GM18507 (cell line): ENCODE data around the gene ZBTB7B.

ENCODE experiments used
- DNase-seq: peaks from one replicate; pipeline ENCODE4 v3.0.0; 2011; ENCODE audit warnings: low read depth; ENCODE audit not compliant: insufficient read length; ENCODE audit errors: extremely low spot score
- FAIRE-seq: peaks from 2 replicates; lab custom pipeline; 2011; peaks lifted over from hg19 to GRCh38; lab: Jason Lieb, UNC

The ZBTB7B gene

DNA sequence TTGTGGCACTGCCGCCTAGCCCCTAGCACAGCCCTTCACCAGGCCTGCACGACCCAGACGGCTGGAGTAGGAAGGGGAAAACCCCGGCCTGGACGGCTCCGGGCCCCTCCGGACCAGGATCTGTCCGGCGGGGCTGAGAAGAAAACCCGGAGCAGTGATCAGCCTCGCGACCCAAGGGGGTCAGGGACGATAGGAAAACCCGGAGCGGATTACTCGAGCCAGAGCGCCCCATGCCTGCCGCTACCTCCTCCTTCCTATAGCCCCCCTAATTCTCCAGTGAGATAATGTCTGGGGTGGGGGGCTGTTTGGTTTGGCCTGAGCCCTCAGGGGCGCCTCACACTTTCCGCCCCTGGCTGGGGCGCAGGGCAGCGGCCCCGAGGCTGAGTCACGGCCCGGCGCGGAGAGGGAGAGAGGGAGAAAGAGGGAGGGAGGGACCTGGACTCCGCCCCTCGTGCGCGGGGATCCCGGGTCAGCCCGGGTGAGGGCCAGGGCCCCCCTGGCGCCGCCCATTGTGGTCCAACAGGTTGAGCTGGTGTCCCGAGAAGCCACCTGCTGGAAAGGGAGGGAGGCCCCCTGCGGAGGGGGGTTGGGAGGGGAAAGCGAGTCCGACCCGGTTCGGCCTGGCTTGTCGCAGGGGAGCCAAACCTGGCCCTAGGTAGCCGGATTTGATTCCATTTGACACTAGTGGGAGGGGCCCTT lies 1.7 kb upstream of the ZBTB7B start:
- DNase-seq = no peak
- peak; percentile 83 for FAIRE-seq

DNA sequence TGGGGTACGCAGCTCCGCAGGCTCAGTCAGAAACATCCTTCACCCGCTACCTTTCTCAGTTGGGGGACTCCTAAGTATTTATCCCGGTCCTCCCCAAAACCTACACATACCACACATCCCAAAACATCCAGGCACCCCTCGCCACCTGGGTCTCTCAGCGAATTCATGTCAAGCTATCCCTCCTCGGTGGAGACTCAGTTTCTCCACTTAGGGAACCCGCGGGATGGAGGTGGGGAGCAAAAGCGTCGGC lies 1.3 kb upstream of the ZBTB7B start:
- FAIRE-seq (no peak), DNase-seq (no peak)

DNA sequence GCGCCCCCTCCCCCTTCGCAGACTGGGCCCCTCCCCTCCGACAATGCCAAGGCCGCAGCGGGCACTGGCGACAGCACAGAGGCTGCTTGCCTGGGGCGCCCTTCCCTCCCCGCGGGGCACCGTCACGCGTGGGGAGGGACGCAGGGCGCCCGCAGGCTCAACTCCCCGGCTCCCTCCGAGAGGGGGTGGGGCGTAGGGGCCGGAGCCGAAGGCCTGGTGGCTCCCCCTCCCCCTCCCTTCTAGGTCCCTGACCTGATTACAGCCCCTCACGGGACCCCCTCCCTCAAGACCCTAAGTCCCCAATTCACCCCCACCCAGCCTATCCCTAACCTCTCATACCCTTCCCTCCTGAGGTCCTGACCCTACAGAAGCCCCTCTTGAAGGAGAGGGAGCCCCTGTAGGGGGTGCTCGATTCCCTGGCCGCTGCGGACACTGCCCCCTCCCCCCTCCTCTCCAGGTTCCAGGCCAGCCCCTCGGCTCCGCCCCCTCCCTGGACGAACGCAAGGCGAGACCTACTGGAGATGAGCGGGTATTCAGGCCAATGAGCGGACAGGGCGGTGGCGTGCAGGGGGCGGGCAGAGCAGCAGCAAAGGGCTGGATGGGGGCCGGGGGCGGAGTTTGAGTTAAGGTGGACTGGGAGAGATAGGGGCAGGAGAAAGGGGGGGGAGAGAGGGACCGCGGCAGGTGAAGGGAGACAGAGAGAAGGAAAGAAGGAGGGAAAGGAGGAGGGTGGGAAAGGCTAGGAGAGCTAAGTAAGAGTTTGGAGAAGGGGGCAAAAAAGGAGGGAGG lies 733 bp upstream of the ZBTB7B start:
- peak; percentile 98 for FAIRE-seq
- DNase-seq = peak; percentile 93

DNA sequence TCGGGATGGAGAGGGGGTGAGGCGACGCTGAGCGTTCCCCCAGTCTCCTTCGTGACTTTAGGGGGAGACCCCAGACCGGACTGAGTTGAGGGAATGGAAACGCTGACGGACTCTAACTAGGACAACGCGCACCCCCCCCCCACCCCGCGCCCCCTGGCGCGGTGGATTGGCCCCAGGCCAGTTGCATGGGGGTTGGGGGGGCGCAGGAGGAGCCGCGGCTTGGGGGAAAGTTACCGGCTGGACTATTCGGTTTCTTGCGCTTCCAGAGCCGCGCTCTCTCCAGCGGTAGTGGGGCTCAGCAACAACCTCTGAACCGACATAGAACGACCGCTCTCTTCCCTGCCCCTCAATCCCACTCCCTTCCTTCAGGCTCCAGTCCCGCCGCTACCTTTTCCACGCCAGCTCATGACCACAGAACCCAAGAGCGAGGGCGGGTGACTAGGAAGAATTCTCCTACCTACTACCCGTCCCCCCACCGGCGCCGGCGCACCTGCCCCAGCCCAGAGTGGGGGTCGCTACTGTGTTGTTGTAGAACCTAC lies 694 bp downstream of the ZBTB7B start:
- FAIRE-seq = no peak
- DNase-seq = no peak

DNA sequence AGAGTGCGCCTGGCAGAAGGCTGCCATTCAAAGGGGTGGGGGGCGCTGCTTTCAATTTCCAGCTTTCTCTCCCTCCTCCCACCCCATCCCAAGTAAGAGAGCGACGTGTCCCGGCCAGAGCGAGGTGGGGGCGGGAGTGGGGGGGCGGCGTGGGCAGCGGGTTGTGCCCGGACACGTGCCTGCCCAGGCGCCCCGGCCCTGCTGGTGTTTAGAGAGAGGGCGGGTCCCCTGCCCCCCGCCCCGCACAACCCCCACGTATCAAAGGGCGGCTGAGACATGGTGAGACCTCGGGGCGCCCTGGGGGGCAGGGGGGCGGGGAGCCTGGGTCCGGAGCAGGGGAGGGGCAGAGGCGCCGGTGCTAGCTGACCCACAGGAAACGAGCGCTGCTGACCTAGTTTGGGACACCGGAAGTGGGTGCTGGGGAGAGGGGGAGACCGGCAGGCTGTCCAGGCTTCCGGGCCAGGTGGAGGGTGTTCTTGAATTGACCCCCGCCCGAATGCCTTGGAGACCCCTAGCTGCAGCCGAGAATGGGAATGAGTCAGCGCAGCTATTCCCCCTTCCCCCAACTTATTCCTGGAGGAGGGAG lies 1.3 kb downstream of the ZBTB7B start:
- peak; percentile 63 for FAIRE-seq

DNA sequence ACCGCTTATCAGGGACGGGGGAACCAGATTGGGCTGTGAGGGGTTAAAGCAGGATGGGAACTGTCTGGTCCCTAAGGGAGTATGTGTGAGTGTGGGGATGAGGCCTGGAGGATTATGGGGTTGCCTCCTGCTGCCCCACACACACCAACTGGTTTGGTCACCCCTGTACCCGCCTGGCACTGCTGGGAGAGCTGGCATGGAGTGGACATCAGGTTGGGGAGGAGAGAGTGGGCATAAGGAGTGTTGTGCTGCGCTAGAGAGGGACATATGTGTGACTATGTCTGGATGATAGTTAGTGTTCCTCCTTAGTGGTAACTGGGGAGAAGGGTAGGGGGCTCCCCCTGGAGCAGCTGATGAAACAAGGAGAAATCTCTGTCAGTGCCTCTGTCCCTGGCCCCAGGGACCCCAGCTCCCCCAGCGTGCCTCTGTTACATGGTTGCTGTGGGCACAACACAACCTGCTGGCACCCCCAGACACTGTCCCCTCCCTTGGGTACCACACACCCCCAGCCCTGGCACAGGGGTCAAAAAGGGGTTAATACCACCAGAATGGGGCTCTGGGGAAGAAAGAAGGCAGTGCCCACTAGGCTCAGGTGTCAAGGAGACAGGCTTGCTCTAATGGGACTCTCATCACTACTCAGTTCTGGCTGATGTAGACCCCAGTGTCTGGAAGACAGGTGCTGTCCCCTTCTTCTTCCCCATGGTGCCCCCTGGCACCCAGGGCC lies 1.9 kb downstream of the ZBTB7B start:
- FAIRE-seq = peak; percentile 21

More for the DNA sequence above, 1.3 kb downstream of the ZBTB7B start:
- no peak for DNase-seq

DNA sequence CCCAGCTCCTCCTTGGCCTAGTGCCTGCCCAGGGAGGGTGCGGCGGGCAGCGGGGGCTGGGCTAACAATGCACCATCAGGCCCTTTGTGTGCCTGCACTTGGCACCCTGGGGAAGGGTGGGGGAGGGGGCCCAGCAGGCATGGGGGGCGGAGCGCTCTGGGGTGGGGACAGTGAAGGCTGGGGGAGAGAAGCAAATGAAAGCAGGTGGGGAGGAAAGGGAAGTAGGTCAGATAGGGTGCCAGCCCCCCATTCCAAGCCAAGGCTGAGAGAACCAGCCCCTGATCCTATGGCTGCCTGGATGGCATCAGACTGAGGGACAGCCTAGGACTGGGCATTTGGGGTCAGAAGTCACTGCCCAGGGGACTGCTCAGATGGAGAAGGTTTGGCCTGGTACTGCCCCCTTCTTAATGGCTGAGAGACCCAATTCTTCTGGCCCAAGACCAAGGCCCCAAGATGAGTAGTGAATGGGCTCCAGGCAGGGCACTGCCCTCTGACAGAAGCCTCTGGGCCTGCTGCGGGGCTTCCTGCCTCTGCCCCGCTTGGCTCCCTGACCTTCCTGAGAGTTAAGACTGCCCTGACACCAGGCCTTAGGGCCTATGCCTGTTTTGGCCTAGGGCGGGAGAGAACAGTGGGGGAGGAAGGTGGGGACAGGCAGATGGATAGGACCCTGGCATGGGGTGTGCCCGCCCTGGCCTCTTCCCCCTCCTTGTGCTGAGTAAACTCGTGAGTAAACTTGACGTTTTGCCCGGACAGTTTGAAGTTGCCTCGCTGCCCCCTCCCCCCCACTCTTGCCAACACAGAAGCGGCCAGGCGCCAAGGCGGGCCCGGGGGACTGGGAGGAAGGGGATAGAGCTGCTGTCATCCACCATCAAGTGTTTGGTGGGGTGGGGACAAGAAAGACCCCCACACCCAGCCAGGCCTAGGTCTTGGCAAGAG lies 2.7 kb downstream of the ZBTB7B start:
- DNase-seq = no peak

More for the DNA sequence above, 1.9 kb downstream of the ZBTB7B start:
- DNase-seq = no peak

DNA sequence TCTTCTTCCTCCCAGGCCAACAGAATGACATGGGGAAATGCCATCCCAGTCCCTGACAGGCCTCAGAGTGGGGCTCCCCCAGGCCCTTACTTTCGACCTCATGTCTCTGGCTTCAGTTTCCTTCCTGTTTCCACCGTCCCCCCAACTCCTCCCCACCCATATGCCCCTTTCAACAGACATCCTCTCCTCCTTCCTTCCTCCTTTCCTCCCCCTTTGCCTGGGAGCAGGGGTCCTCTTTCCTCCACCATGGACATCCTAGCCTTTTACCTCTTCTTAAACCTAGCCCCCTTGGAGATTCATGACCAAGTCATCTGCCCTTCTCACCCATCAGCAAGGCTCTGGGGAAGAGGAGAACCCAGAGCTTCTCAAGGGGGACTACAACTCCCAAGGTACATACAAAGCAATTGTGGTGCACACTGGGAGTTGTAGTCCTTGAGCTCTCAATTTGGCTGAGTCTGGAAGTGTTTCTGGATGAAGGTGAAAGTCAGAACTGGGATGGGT lies 4.0 kb downstream of the ZBTB7B start:
- DNase-seq (no peak), FAIRE-seq (peak; percentile 87)

More for the DNA sequence above, 2.7 kb downstream of the ZBTB7B start:
- FAIRE-seq = no peak

DNA sequence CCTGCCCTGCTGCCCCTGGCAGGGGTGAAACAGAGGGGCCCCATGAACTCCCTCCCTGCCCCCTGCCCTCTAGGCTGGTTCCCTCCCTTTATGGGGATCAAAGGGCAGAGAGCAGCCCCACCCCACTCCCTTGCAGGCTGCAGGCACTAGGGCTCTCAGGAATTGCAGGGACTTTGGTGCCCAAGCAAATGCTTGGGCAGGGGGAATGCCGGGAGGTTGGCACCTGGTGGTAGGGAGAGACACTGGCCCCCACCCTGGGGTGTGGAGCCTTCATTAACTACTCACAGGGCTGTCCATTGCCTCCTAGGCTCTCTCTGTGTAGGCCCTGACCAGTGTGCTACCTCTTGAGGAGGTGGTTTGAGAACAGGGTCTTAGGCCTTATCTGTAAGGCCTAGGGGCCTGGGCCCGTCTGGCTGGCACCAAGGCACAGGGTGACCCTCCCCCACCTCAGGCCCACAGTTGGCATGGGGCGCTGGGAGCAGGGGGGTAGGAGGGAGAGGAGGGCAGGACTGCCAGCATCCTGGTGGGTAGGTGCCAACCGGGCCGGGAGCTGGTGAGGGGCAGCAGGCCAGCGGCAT lies 4.7 kb downstream of the ZBTB7B start:
- FAIRE-seq (no peak), DNase-seq (no peak)

DNA sequence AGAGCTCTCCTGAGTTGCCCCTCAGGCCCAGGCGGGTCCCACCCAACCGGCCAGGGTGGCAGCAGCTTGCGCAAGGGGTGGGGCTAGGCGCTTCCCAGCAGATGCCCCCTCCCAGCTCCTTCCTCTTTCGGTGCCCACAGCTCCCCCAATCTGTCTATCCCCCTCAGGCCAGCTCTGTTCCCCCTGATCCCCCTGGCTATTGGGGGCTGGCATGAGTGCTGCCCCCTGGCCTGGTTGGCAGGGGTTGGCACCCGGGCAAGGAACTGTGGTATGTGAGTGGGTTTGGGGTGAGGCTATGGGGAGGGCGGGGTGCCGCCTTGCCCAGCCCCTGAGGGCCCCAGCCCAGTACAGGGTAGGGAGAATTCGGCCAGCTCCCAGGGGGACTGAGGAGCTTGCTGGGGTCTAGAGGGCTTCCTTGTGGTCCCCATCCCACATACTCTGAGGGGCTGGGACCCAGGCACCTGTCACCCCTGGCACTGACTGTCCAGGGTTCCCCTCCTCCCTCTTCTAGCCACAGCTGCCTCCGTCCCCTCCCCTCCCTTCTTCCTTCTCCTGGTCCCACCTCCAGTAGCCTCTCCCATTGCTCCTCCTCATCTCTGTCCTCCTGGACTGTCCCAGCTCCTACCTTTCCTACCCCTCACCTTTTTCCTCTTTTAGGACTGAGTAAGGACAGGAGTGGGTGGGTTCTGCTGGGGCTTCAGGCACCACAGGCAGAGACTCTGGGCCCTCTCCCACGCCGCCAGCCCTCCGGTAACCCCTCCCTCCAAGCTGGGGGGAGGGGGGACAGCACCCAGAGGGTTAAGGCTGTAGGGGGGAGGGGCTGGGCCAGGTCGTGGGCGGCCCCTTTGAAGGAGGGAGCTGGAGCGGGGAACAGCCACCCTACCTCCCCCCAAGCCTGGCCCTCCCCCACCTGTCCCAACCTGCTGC lies 5.7 kb downstream of the ZBTB7B start:
- no peak for DNase-seq
- no peak for FAIRE-seq

DNA sequence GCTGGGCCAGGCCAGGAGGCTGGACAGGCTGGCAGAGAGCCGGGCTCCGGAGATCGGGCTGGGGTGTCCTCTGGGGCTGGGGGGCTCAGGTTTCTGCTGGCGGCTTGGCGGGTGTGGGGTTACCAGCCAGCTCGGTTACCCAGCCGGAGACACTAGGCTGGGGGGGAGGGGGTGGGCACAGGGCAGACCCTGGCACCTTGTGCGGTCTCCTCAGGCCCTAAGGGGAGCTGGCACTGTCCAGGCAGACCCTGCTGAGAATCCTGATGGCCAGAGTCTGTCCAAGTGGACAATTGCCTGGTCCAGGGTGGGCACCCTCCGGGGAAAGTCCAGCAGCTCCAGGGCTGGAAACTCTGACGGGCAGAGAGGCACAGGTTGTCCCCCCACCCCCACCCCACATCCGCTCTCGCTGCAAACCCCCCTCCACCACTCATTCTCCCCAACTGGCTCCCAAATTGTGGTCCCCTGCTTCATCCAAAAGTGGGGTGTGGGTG lies 6.7 kb downstream of the ZBTB7B start:
- DNase-seq = no peak
- FAIRE-seq = no peak

DNA sequence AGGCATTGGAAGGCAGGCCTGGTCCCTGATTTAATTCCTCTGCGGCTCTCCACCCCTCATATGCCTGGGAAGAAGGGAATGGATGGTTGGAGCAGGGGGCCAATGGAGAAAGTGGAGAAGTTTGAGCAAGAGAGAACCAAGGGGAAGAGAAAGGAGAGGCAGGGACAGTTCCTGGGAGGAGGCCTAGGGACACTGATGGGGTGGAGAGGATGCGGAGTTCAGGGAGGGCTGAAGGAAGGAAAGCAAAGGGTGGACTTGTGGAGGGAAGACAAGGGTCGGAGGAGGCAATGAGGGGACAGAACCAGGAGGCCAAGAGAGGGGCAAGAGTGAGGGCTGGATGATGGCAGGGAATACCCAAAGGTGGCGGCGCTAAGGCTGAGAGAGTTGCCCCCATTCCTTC lies 7.1 kb downstream of the ZBTB7B start:
- no peak for FAIRE-seq
- DNase-seq = no peak

DNA sequence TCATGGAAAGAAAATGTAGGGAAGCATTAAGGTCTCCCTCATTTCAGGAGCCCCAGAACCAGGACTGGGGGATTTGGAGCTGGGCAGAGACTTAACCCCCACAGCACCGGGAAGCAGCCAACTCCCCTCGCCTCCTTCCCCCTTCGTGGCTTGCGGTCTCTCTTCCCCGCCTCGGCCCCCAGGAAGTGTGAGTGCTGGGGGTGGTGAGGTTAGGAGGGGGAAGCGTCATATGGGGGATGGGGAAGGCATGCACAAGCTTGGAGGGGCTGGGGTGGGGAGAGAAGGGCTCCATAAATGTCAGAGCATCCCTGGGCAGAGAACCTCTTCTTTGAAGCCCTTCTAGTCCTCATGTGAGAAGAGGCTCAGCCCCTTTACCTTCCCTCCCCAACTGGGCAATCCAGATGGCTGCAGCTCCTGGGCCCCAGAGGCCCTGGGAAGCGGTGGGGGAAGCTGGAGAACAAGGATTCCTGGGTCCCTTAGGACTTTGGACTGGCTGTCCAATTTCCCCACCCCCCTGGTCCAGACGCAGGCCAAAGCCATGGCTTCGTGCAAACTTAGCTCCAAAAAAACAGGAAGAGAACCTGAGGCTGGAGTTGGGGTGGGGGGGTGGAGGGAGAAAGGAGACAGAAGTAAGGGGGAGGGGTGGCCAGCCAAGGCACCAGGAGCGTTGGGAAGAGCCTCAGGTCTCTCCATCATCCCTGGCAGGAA lies 7.8 kb downstream of the ZBTB7B start:
- no peak for DNase-seq
- no peak for FAIRE-seq

DNA sequence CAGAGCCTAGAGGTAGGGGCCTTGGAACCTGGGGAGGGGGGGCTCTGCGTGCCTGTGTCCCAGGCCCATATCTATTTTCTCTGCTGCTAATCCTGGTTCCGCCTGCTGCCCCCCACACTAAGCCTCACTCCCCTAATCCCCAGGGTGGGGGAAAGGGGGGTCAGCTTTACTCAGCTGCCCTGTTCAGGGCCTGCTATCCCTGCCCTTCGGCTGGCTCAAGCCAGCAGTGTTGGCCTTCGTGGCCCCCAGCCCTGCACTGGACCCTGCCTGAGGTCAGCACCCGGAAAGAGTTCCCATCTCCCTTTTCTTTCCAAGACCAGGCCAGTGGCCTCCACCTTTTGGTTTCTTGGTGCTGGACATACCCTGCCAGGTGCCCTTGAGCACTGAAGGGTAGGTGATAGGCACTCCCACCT lies 8.4 kb downstream of the ZBTB7B start:
- no peak for FAIRE-seq
- DNase-seq = no peak

DNA sequence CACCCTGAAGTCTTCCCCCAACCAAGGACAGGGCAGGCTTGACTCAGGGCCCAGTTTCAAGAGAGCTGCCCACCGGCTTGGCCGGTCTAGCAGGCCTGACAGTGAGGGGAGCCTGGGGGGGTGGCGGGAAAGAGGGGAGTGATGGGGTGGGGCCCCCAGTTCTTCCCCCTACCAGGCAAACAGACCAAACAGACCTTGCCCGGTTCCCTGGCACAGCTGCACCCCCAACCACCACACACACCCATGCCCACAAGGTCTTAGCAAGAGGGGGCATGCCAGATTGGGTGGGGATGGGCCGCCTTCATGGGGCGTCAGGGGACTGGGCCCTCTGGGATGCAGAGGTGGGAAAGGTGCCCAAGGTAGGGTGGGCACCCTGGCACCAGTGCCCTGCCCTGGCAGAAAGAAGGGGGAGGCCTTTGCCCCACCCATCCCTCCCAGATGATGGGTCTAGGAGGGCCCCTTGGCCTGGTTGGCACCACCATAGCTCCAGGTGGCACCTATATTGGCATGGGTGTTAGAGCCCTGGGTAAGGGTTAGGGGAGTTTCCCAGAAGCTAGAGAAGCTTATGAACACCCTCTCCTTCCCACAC lies 8.9 kb downstream of the ZBTB7B start:
- FAIRE-seq = no peak
- DNase-seq = no peak

DNA sequence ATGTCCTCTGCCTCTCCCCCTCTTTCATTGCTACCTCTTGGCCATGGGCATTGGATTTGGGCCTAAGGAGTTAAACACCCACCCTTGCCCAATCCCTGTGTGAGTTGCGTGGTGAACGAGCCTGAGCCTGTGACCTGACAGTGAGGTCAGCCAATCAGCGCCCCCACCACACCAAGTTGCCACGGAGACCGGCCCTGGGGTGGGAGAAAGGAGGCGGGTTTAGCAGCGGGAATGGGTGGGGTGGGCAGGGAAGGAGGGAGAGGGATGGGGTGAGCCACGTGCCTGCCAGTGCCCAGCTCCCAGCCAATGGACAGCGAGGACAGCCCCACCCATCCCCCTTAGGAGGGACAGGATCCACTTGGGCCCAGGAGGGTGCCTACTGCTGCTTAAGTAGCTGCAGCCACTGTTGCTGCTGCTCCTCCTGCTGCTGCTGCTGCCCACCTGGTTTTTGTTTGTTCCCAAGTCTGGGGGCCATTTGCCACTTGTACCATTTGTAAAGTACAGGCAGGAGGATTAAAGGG lies 9.5 kb downstream of the ZBTB7B start:
- FAIRE-seq = no peak
- DNase-seq = no peak
